IMR-90 (cell line): ENCODE results near the gene EGFL8. TPM values are rescaled to one million over a fixed set of nuclear protein-coding genes. Genes with fewer than 3 reads are reported as not detected.

ENCODE experiments used
- ATAC-seq: fragments of 200-7000 bp; cut with Tn5 transposase; 2 replicates; pipeline ENCODE4 v1.9.1; 2020; ENCODE audit warnings: low read depth, mild to moderate bottlenecking, moderate library complexity
- BruUV-seq: library from RNA; stranded (reverse); fragments of 400-500 nt; replicated peaks from 2 replicates; lab custom pipeline; 2021; lab: Mats Ljungman, UMichigan
- CTCF ChIA-PET: fragments of 300-600 bp; formaldehyde crosslinking; extraction: SDS; loops from one replicate; lab custom pipeline; 2021; ENCODE audit warnings: antibody characterized with exemption; lab: Yijun Ruan, JAX
- POLR2A ChIA-PET: fragments of 300-600 bp; sonication (Branson Sonifier 250); formaldehyde crosslinking; loops from one replicate; lab custom pipeline; 2022; ENCODE audit warnings: antibody characterized with exemption; ENCODE audit not compliant: unreplicated experiment; lab: Charles Lee
- DNase-seq: peaks from one replicate; pipeline ENCODE4 v3.0.0; 2013
- H2AFZ ChIP-seq: replicated peaks from 2 replicates; pipeline ENCODE3; 2013; ENCODE audit warnings: low read length, mild to moderate bottlenecking; ENCODE audit not compliant: poor library complexity
- H2AK5ac ChIP-seq: 2 replicates; pipeline ENCODE4 v1.6.1; 2013; ENCODE audit warnings: low read depth, low read length, inconsistent platforms
- H2AK9ac ChIP-seq: replicated peaks from 2 replicates; pipeline ENCODE3; 2013; ENCODE audit warnings: mild to moderate bottlenecking, low read depth, low read length, moderate library complexity; ENCODE audit not compliant: poor library complexity
- H2BK120ac ChIP-seq: 2 replicates; pipeline ENCODE4 v1.6.1; 2013; ENCODE audit warnings: low read depth, low read length, inconsistent platforms
- H2BK15ac ChIP-seq: 3 replicates; pipeline ENCODE4 v1.6.1; 2013; ENCODE audit warnings: low read depth, low read length, inconsistent platforms
- H2BK20ac ChIP-seq: 2 replicates; pipeline ENCODE4 v1.6.1; 2013; ENCODE audit warnings: low read depth, mild to moderate bottlenecking, inconsistent platforms, low read length, moderate library complexity
- H2BK5ac ChIP-seq: 2 replicates; pipeline ENCODE4 v1.6.1; 2013; ENCODE audit warnings: mild to moderate bottlenecking, low read depth, low read length, inconsistent platforms; ENCODE audit not compliant: poor library complexity, severe bottlenecking
- H3K14ac ChIP-seq: replicated peaks from 2 replicates; pipeline ENCODE4 v1.6.1; 2013; ENCODE audit warnings: low read depth, low read length, inconsistent platforms
- H3K18ac ChIP-seq: 2 replicates; pipeline ENCODE4 v1.6.1; 2013; ENCODE audit warnings: low read depth, low read length, control low read depth
- H3K23ac ChIP-seq: 2 replicates; pipeline ENCODE4 v1.6.1; 2013; ENCODE audit warnings: low read depth, low read length, inconsistent platforms
- H3K27ac ChIP-seq: 2 replicates; pipeline ENCODE4 v1.5.1; 2013; ENCODE audit warnings: mild to moderate bottlenecking, control low read depth, low read length; ENCODE audit not compliant: insufficient read depth
- H3K27me3 ChIP-seq: 2 replicates; pipeline ENCODE4 v1.6.1; 2013; ENCODE audit warnings: low read length; ENCODE audit not compliant: control insufficient read depth, insufficient read depth
- H3K36me3 ChIP-seq: 2 replicates; pipeline ENCODE4 v1.6.1; 2013; ENCODE audit warnings: low read length, mixed read lengths; ENCODE audit not compliant: control insufficient read depth, insufficient read depth
- H3K4ac ChIP-seq: 2 replicates; pipeline ENCODE4 v1.6.1; 2013; ENCODE audit warnings: low read depth, low read length, inconsistent platforms
- H3K4me1 ChIP-seq: 2 replicates; pipeline ENCODE4 v1.6.1; 2013; ENCODE audit warnings: low read length, mixed read lengths; ENCODE audit not compliant: control insufficient read depth, insufficient read depth
- H3K4me2 ChIP-seq: 2 replicates; pipeline ENCODE4 v1.6.1; 2013; ENCODE audit warnings: low read depth, mild to moderate bottlenecking, control low read depth, low read length, moderate library complexity
- H3K4me3 ChIP-seq: 2 replicates; pipeline ENCODE4 v1.5.1; 2013; ENCODE audit warnings: low read depth, mild to moderate bottlenecking, control low read depth, low read length, moderate library complexity; ENCODE audit not compliant: insufficient read depth
- H3K56ac ChIP-seq: 2 replicates; pipeline ENCODE4 v1.6.1; 2013; ENCODE audit warnings: low read length, inconsistent platforms; ENCODE audit not compliant: insufficient read depth; ENCODE audit errors: extremely low read depth
- H3K79me1 ChIP-seq, 2 experiments: 2 replicates each; pipeline ENCODE4 v1.6.1; 2013; ENCODE audit warnings: low read length in 2 of 2, inconsistent platforms in 1 of 2, low read depth in 1 of 2
- H3K9ac ChIP-seq: 2 replicates; pipeline ENCODE4 v1.6.1; 2013; ENCODE audit warnings: low read depth, low read length, control low read depth
- H3K9me1 ChIP-seq: 2 replicates; pipeline ENCODE4 v1.6.1; 2013; ENCODE audit warnings: low read length, inconsistent platforms; ENCODE audit not compliant: insufficient read depth
- H3K9me3 ChIP-seq: 2 replicates; pipeline ENCODE4 v1.6.1; 2013; ENCODE audit warnings: low read length; ENCODE audit not compliant: control insufficient read depth, insufficient read depth
- H4K20me1 ChIP-seq: 2 replicates; pipeline ENCODE4 v1.6.1; 2013; ENCODE audit warnings: low read length, inconsistent platforms; ENCODE audit not compliant: insufficient read depth
- H4K5ac ChIP-seq: 2 replicates; pipeline ENCODE4 v1.6.1; 2013; ENCODE audit warnings: mild to moderate bottlenecking, low read depth, low read length, control low read depth
- H4K8ac ChIP-seq, 2 experiments: 2 replicates each; pipeline ENCODE4 v1.6.1; 2013; ENCODE audit warnings: low read depth in 2 of 2, low read length in 2 of 2, control low read depth in 1 of 2, inconsistent platforms in 1 of 2
- H4K91ac ChIP-seq: 2 replicates; pipeline ENCODE4 v1.6.1; 2013; ENCODE audit warnings: low read depth, low read length, inconsistent platforms; ENCODE audit not compliant: insufficient read depth
- BHLHE40 ChIP-seq: fragments of 150-350 bp; IDR thresholded peaks from 2 replicates; pipeline ENCODE4 v1.6.1; 2016; ENCODE audit warnings: mild to moderate bottlenecking, low read depth, low read length
- CEBPB ChIP-seq: IDR thresholded peaks from 2 replicates; pipeline ENCODE4 v1.6.1; 2012; ENCODE audit warnings: low read depth, low read length, improper control_type of control experiment
- CHD1 ChIP-seq: IDR thresholded peaks from 2 replicates; pipeline ENCODE4 v1.6.1; 2012; ENCODE audit warnings: low read depth, low read length, improper control_type of control experiment
- CTCF ChIP-seq: conservative IDR thresholded peaks from 2 replicates; pipeline ENCODE4 v1.5.1; 2012; ENCODE audit warnings: mild to moderate bottlenecking, low read depth, low read length, improper control_type of control experiment
- MAFK ChIP-seq: IDR thresholded peaks from 2 replicates; pipeline ENCODE4 v1.6.1; 2012; ENCODE audit warnings: low read depth, low read length, improper control_type of control experiment
- MAZ ChIP-seq: IDR thresholded peaks from 2 replicates; pipeline ENCODE4 v1.6.1; 2012; ENCODE audit warnings: low read depth, mild to moderate bottlenecking, low read length, improper control_type of control experiment, moderate library complexity, borderline replicate concordance
- MXI1 ChIP-seq: IDR thresholded peaks from 2 replicates; pipeline ENCODE4 v1.6.1; 2012; ENCODE audit warnings: low read depth, mild to moderate bottlenecking, low read length, moderate library complexity, borderline replicate concordance
- POLR2A ChIP-seq: IDR thresholded peaks from 2 replicates; pipeline ENCODE4 v1.6.1; 2012; ENCODE audit warnings: mild to moderate bottlenecking, low read depth, low read length
- RCOR1 ChIP-seq: IDR thresholded peaks from 2 replicates; pipeline ENCODE4 v1.6.1; 2012; ENCODE audit warnings: mild to moderate bottlenecking, low read length, improper control_type of control experiment; ENCODE audit not compliant: insufficient replicate concordance
- RFX5 ChIP-seq: IDR thresholded peaks from 2 replicates; pipeline ENCODE4 v1.8.0; 2012; ENCODE audit warnings: low read depth, mild to moderate bottlenecking, low read length, moderate library complexity
- SMC3 ChIP-seq: fragments of 150-350 bp; IDR thresholded peaks from 2 replicates; pipeline ENCODE4 v1.6.1; 2016; ENCODE audit warnings: low read depth, mild to moderate bottlenecking, antibody characterized with exemption, low read length, moderate library complexity
- WGBS, 2 experiments: methylation state at CpG; one replicate each; pipeline versions ENCODE4 v1.1.5 to v1.1.7; 2013; ENCODE audit warnings: missing lambda C conversion rate in 2 of 2; ENCODE audit not compliant: insufficient read length in 1 of 2; ENCODE audit errors: extremely low coverage in 2 of 2; 5-methylcytosine and 5-hydroxymethylcytosine counted together
- dilution Hi-C: fragments of 300-500 bp; cut with HindIII; formaldehyde crosslinking; loops from one replicate; pipeline ENCODE4 v1.14.3; 2018; ENCODE audit warnings: low sequenced_read_pairs; ENCODE audit not compliant: unreplicated experiment
- in situ Hi-C: fragments of 300-500 bp; cut with MboI; formaldehyde crosslinking; loops from 3 replicates; pipeline ENCODE4 v1.14.3; 2019; ENCODE audit warnings: low sequenced_read_pairs, inconsistent platforms, mixed read lengths
- intact Hi-C: fragments of 100-400 bp; cut with micrococcal nuclease; formaldehyde crosslinking; loops from 2 replicates; pipeline ENCODE4 v1.10.0; 2022
- polyA plus RNA-seq, 3 experiments: library from polyadenylated mRNA; depleted of rRNA; stranded (reverse); fragments of >200 nt; gene quantifications; 2 replicates each; pipeline ENCODE4 v1.2.3, GENCODE V29; 2012; ENCODE audit warnings: low replicate concordance in 1 of 3
- total RNA-seq: library from RNA; depleted of rRNA; stranded (reverse); fragments of >200 nt; gene quantifications from 2 replicates; pipeline ENCODE4 v1.2.3, GENCODE V29; 2012
- TF ChIP-seq, protein P1 (sequence below): fragments of 150-350 bp; IDR thresholded peaks from 2 replicates; pipeline ENCODE4 v1.6.1; 2017; ENCODE audit warnings: mild to moderate bottlenecking, antibody characterized with exemption, low read length, low read depth
- TF ChIP-seq, protein P2 (sequence below): fragments of 150-350 bp; IDR thresholded peaks from 2 replicates; pipeline ENCODE4 v1.6.1; 2016; ENCODE audit warnings: low read depth, mild to moderate bottlenecking, low read length, moderate library complexity, borderline replicate concordance

The EGFL8 gene
- total and polyA plus RNA-seq, 2 of the 4 experiments (the other 2 are of a cell fraction), result 0.18 to 4.7 TPM

GRCh38 chr6:32194825-32195651 is 30.6 kb downstream of the EGFL8 start:
- H2BK5ac ChIP-seq, result peak overlapping the region; percentile 84
- intact Hi-C loops (loop anchor here (1.0 kb wide), 3 partner anchors 41 to 76 kb away; partner anchors contain the start of genes FKBPL and PPT2), in situ Hi-C loops (loop anchor here (5.0 to 25.0 kb wide), 2 partner anchors 78 to 767 kb away; partner anchors contain the start of genes BRD2 and HLA-DMA), dilution Hi-C loops (no loop called here)
- peak overlapping the region; percentile 86 for H3K14ac ChIP-seq
- H4K20me1 ChIP-seq, result no peaks in the 10 kb centered on the region
- H3K4me2 ChIP-seq, result peak overlapping the region; percentile 90
- BruUV-seq, result no TSS peak
- DNase-seq (peak; percentile 62), ATAC-seq (peak; percentile 12)
- H3K9ac ChIP-seq, result peak overlapping the region; percentile 73
- peaks cover 18 to 45% of the 10 kb centered on the region in 2 experiments for H3K79me1 ChIP-seq
- H3K27me3 ChIP-seq, result no peaks in the 10 kb centered on the region
- H3K9me1 ChIP-seq, result peaks cover 25% of the 10 kb centered on the region
- H2BK20ac ChIP-seq, result no peak overlapping the region
- H2AFZ ChIP-seq, result peak overlapping the region; percentile 98
- peak overlapping the region; percentile 16; the same call in 1 of the 3 replicates for H2BK15ac ChIP-seq
- H3K4ac ChIP-seq, result peak overlapping the region; percentile 94
- ChIA-PET CTCF (interaction anchor here (0.8 to 1.1 kb wide), 3 partner anchors 46 to 674 kb away, joined by 4 to 6 read pairs (median 4); no protein-coding TSS in a partner anchor), POLR2A (interaction anchor here (0.5 to 1.2 kb wide), 5 partner anchors 9 to 777 kb away, joined by 4 to 15 read pairs (median 5); no protein-coding TSS in a partner anchor)
- H3K4me1 ChIP-seq, result peaks cover 15% of the 10 kb centered on the region
- H3K18ac ChIP-seq, result peak overlapping the region; percentile 32
- H3K23ac ChIP-seq, result peak overlapping the region; percentile 74
- peak overlapping the region; percentile 91 for H3K56ac ChIP-seq
- H3K4me3 ChIP-seq, result peak overlapping the region; percentile 35
- peak overlapping the region; percentile 83 for H4K5ac ChIP-seq
- no peaks in the 10 kb centered on the region for H3K36me3 ChIP-seq
- H3K27ac ChIP-seq, result peak overlapping the region; percentile 78
- peak overlapping the region; percentile 76 for H2AK5ac ChIP-seq
- H4K8ac ChIP-seq, result peak overlapping the region; percentile 78 to 92
- no peaks in the 10 kb centered on the region for H3K9me3 ChIP-seq
- H4K91ac ChIP-seq, result peak overlapping the region; percentile 60
- peak overlapping the region; percentile 45; the same call in 1 of the 2 replicates for H2BK120ac ChIP-seq
- no CpG with 5 or more reads among the region's 15 CpGs for WGBS, 2 experiments
- peak overlapping the region; percentile 88 for H2AK9ac ChIP-seq
- TF ChIP-seq RCOR1, result no peak
- TF ChIP-seq CTCF, result peak; percentile 62
- TF ChIP-seq MAZ, result no peak
- no peak for TF ChIP-seq MAFK
- TF ChIP-seq BHLHE40, result no peak
- no peak for TF ChIP-seq CEBPB
- no peak for TF ChIP-seq MXI1
- TF ChIP-seq POLR2A, result no peak
- TF ChIP-seq, protein P1, sequence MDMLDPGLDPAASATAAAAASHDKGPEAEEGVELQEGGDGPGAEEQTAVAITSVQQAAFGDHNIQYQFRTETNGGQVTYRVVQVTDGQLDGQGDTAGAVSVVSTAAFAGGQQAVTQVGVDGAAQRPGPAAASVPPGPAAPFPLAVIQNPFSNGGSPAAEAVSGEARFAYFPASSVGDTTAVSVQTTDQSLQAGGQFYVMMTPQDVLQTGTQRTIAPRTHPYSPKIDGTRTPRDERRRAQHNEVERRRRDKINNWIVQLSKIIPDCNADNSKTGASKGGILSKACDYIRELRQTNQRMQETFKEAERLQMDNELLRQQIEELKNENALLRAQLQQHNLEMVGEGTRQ, result no peak
- TF ChIP-seq RFX5, result no peak
- TF ChIP-seq, protein P2, sequence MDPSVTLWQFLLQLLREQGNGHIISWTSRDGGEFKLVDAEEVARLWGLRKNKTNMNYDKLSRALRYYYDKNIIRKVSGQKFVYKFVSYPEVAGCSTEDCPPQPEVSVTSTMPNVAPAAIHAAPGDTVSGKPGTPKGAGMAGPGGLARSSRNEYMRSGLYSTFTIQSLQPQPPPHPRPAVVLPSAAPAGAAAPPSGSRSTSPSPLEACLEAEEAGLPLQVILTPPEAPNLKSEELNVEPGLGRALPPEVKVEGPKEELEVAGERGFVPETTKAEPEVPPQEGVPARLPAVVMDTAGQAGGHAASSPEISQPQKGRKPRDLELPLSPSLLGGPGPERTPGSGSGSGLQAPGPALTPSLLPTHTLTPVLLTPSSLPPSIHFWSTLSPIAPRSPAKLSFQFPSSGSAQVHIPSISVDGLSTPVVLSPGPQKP, result no peak
- TF ChIP-seq SMC3, result peak; percentile 58; the same call in 1 of the 2 replicates
- TF ChIP-seq CHD1, result no peak
